C4-2B (cell line): Measurements from ENCODE around the gene FAM229A.

Source experiments
- H3K27ac ChIP-seq: fragments of 450-650 bp; 2 replicates; pipeline ENCODE4 v1.5.1; 2017
- ZFX ChIP-seq: fragments of 450-650 bp; IDR thresholded peaks from 2 replicates; pipeline ENCODE4 v1.6.1; 2017
- TF ChIP-seq, protein P1 (sequence below): fragments of 450-650 bp; conservative IDR thresholded peaks from 2 replicates; pipeline ENCODE4 v1.5.1; 2017; ENCODE audit warnings: mild to moderate bottlenecking

FAM229A gene

DNA sequence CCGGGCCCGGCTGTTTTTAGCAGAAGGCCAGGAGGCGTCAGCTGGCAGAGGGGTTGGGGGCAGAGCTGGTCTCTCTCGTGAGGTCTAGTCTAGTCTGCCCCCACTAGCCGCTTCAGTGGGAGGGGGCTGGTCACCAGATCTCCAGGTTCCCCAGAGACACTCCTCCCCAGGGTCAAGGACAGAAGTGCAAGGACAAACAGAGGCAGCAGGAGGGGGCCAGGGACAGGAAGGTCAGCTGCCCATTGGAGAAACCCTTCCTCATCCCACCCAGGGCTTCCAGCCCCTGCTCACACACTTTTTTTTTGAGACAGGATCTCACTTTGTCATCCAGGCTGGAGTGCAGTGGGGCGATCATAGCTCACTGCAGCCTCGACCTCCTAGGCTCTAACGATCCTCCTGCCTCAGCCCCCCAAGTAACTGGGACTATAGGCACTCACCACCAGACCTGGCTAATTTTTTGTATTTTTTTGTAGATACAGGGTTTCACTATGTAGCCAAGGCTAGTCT, 10.0 kb downstream of the FAM229A start:
- TF ChIP-seq, protein P1, sequence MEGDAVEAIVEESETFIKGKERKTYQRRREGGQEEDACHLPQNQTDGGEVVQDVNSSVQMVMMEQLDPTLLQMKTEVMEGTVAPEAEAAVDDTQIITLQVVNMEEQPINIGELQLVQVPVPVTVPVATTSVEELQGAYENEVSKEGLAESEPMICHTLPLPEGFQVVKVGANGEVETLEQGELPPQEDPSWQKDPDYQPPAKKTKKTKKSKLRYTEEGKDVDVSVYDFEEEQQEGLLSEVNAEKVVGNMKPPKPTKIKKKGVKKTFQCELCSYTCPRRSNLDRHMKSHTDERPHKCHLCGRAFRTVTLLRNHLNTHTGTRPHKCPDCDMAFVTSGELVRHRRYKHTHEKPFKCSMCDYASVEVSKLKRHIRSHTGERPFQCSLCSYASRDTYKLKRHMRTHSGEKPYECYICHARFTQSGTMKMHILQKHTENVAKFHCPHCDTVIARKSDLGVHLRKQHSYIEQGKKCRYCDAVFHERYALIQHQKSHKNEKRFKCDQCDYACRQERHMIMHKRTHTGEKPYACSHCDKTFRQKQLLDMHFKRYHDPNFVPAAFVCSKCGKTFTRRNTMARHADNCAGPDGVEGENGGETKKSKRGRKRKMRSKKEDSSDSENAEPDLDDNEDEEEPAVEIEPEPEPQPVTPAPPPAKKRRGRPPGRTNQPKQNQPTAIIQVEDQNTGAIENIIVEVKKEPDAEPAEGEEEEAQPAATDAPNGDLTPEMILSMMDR, result no peak
- TF ChIP-seq ZFX, result no peak
- peak overlapping the region; percentile 87 for H3K27ac ChIP-seq

- TF ChIP-seq ZFX, result peak; percentile 86
- TF ChIP-seq, protein P1, result no peak; the same call in 1 of the 2 replicates
These were observed 10.7 kb downstream of the FAM229A start for GRCh38 chr1:32351399-32352238.

DNA sequence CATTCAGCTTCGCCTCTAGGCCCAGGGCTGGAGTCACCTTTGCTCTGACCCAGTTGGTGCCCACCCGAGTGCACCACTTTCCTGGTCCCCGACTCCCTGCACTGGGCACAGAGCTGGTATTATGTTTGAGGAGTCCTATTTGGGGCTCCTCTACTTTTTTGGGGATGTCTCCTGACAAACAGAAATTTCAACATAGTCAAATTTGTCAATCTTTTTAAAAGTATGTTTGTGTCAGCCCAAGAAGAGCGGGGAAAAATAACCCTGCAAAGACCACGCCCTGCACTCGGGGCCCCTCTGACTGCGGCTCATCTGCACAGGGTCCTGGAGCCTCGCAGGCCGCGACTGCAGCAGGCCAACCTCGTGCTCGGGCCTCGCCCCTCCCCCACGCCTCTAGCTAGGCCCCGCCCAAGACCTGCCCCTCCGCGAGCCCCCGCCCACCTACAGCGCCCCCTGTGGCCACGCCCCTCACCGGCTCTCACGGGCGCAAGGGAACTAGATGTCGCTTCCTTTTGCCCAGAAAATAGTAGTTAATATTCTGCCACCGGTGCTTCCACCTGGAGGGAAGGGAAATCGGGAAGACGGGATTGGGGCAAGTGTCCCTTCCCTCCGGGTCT, 11.4 kb downstream of the FAM229A start:
- peak; percentile 27; the same call in 1 of the 2 replicates for TF ChIP-seq ZFX
- TF ChIP-seq, protein P1, result no peak
- H3K27ac ChIP-seq, result peak overlapping the region; percentile 87

More at GRCh38 chr1:32351399-32352238, 10.7 kb downstream of the FAM229A start:
- H3K27ac ChIP-seq, result peak overlapping the region; percentile 87

DNA sequence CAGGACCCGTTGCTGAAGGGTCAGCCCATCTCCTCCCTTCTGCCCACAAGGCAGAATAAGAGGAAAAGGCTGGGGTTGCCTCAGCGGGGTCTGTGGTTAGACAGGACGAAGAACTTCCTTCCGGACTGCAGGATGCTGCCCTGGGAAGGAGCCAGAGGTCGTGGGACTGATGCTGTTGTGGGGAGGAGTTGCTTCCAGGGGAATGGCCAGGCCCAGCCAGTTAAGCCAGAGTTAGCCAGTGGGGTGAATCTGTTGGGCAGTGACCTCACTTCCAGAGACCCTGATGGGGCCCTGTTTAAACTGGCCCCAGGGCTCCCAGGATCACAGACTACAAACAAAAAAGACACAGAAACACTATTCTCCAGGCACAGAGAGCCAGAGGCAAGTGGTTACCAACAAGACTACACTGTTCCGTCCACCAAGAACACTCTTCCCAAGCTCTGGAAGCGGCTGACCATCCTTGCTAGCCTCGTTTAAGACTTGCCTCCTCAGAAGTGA, 13.0 kb downstream of the FAM229A start:
- no peak overlapping the region for H3K27ac ChIP-seq
- no peak for TF ChIP-seq ZFX
- TF ChIP-seq, protein P1, result no peak

DNA sequence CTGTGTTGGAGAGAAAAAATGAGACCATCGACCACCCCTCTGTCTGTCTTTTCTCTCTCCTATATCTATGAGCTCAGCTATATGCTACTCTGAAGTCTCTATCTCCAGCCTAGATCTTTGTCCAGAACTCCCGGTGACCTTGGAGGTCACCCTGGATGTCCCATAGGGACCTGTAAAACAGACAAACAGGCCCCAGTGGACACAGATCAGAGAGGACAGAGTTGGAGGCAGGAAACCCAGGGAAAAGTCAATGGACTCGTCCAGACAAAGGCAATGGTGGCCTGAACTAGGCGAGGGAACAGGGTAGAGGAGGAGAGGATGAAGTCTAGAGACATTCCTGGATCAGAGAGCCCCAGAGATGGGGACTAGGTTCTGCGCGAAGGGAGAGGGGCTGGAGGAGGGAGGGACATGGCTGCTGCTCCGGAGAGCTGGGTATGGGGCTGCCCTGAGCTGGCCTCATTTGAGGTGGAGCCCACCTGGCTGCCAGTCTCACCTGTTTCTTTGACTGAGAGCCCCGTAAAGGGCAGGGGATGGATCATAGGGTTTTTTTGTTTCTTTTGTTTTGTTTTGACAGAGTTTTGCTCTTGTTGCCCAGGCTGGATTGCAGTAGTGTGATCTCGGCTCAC, 15.6 kb downstream of the FAM229A start:
- TF ChIP-seq, protein P1, result no peak
- TF ChIP-seq ZFX, result no peak
- H3K27ac ChIP-seq, result no peak overlapping the region

GRCh38 chr1:32345289-32345827, 16.9 kb downstream of the FAM229A start:
- no peak overlapping the region for H3K27ac ChIP-seq
- TF ChIP-seq, protein P1, result no peak
- TF ChIP-seq ZFX, result no peak
